ENCODE measurements around the gene CRYGB.

The CRYGB gene

GRCh38 chr2:208189069-208189809, 43.3 kb upstream of the CRYGB start:
- H3K14ac ChIP-seq (ENCODE audit: low read length) = no peak overlapping the region
- no peak overlapping the region for H2BK120ac ChIP-seq (ENCODE audit: insufficient read depth, low read length, poor library complexity)
- H3K4me2 ChIP-seq (ENCODE audit: low read length) = no peak overlapping the region
- no peaks in the 10 kb centered on the region for H3K36me3 ChIP-seq (ENCODE audit: control insufficient read depth in 1 of 2, insufficient read depth in 2 of 2, low read length in 2 of 2)
- no peak overlapping the region for H4K12ac ChIP-seq (ENCODE audit: low read depth, low read length)
- no CpG with 5 or more reads among the region's 5 CpGs for WGBS (ENCODE audit: extremely low coverage, insufficient coverage, insufficient read length)
- no peak for DNase-seq
- no peak overlapping the region for H3K9ac ChIP-seq (ENCODE audit: low read length)
- no peaks in the 10 kb centered on the region for H3K79me1 ChIP-seq (ENCODE audit: low read length)
- no peak overlapping the region for H4K8ac ChIP-seq (ENCODE audit: low read depth, low read length)
- no peak overlapping the region for H2BK12ac ChIP-seq (ENCODE audit: low read length)
- no peak overlapping the region for H3K23ac ChIP-seq (ENCODE audit: low read length)
- H3K4me3 ChIP-seq (ENCODE audit: low read depth, low read length) = no peak overlapping the region
- H3K4ac ChIP-seq (ENCODE audit: low read depth, low read length) = no peak overlapping the region
- peaks cover 1% of the 10 kb centered on the region for H3K9me3 ChIP-seq (ENCODE audit: insufficient read depth, low read depth, low read length)
- H4K91ac ChIP-seq (ENCODE audit: low read depth, low read length) = no peak overlapping the region
- no peak overlapping the region for H2BK5ac ChIP-seq (ENCODE audit: low read depth, low read length, poor library complexity)
- H3K4me1 ChIP-seq (ENCODE audit: control insufficient read depth in 1 of 2, insufficient read depth in 2 of 2, low read length in 2 of 2) = no peaks in the 10 kb centered on the region
- H2AFZ ChIP-seq (ENCODE audit: insufficient read depth, low read length, poor library complexity) = no peak overlapping the region
- H3K27me3 ChIP-seq (ENCODE audit: insufficient read depth, low read length) = no peaks in the 10 kb centered on the region
- H2AK5ac ChIP-seq (ENCODE audit: low read length) = no peak overlapping the region
- no peak overlapping the region for H3K27ac ChIP-seq (ENCODE audit: low read depth, low read length)
- H3K79me2 ChIP-seq (ENCODE audit: control insufficient read depth, insufficient read depth, low read length, poor library complexity) = no peaks in the 10 kb centered on the region
- H3K18ac ChIP-seq (ENCODE audit: low read length) = no peak overlapping the region

- H3K4me1 ChIP-seq (ENCODE audit: control insufficient read depth in 1 of 2, insufficient read depth in 2 of 2, low read length in 2 of 2) = no peaks in the 10 kb centered on the region
- H4K91ac ChIP-seq (ENCODE audit: low read depth, low read length) = no peak overlapping the region
- H3K14ac ChIP-seq (ENCODE audit: low read length) = no peak overlapping the region
- H2BK12ac ChIP-seq (ENCODE audit: low read length) = no peak overlapping the region
- no peaks in the 10 kb centered on the region for H3K27me3 ChIP-seq (ENCODE audit: insufficient read depth, low read length)
- H3K36me3 ChIP-seq (ENCODE audit: control insufficient read depth in 1 of 2, insufficient read depth in 2 of 2, low read length in 2 of 2) = no peaks in the 10 kb centered on the region
- no peak overlapping the region for H2BK120ac ChIP-seq (ENCODE audit: insufficient read depth, low read length, poor library complexity)
- H3K4me2 ChIP-seq (ENCODE audit: low read length) = no peak overlapping the region
- no peak overlapping the region for H3K9ac ChIP-seq (ENCODE audit: low read length)
- H2BK5ac ChIP-seq (ENCODE audit: low read depth, low read length, poor library complexity) = no peak overlapping the region
- no peak overlapping the region for H3K27ac ChIP-seq (ENCODE audit: low read depth, low read length)
- H2AFZ ChIP-seq (ENCODE audit: insufficient read depth, low read length, poor library complexity) = no peak overlapping the region
- no peak overlapping the region for H3K18ac ChIP-seq (ENCODE audit: low read length)
- no peak overlapping the region for H3K4ac ChIP-seq (ENCODE audit: low read depth, low read length)
- H2AK5ac ChIP-seq (ENCODE audit: low read length) = no peak overlapping the region
- H4K8ac ChIP-seq (ENCODE audit: low read depth, low read length) = no peak overlapping the region
- DNase-seq = no peak
- H3K79me1 ChIP-seq (ENCODE audit: low read length) = no peaks in the 10 kb centered on the region
- H3K9me3 ChIP-seq (ENCODE audit: insufficient read depth, low read depth, low read length) = no peaks in the 10 kb centered on the region
- H3K23ac ChIP-seq (ENCODE audit: low read length) = no peak overlapping the region
- H4K12ac ChIP-seq (ENCODE audit: low read depth, low read length) = no peak overlapping the region
- H3K79me2 ChIP-seq (ENCODE audit: control insufficient read depth, insufficient read depth, low read length, poor library complexity) = no peaks in the 10 kb centered on the region
- no peak overlapping the region for H3K4me3 ChIP-seq (ENCODE audit: low read depth, low read length)
- no CpG with 5 or more reads among the region's 2 CpGs for WGBS (ENCODE audit: extremely low coverage, insufficient coverage, insufficient read length)
These were observed 40.9 kb upstream of the CRYGB start for GRCh38 chr2:208186893-208187292.

GRCh38 chr2:208186465-208186864, 40.5 kb upstream of the CRYGB start:
- Histone ChIP-seq H2AK5ac (ENCODE audit: low read length) (no peak overlapping the region), H3K14ac (ENCODE audit: low read length) (no peak overlapping the region), H3K9me3 (ENCODE audit: insufficient read depth, low read depth, low read length) (no peaks in the 10 kb centered on the region), H3K23ac (ENCODE audit: low read length) (no peak overlapping the region), H3K4ac (ENCODE audit: low read depth, low read length) (no peak overlapping the region), H3K9ac (ENCODE audit: low read length) (no peak overlapping the region), H3K36me3 (ENCODE audit: control insufficient read depth in 1 of 2, insufficient read depth in 2 of 2, low read length in 2 of 2) (no peaks in the 10 kb centered on the region), H3K79me1 (ENCODE audit: low read length) (no peaks in the 10 kb centered on the region), H2BK5ac (ENCODE audit: low read depth, low read length, poor library complexity) (no peak overlapping the region), H3K4me1 (ENCODE audit: control insufficient read depth in 1 of 2, insufficient read depth in 2 of 2, low read length in 2 of 2) (no peaks in the 10 kb centered on the region), H3K27ac (ENCODE audit: low read depth, low read length) (no peak overlapping the region), H4K91ac (ENCODE audit: low read depth, low read length) (no peak overlapping the region), H3K18ac (ENCODE audit: low read length) (no peak overlapping the region), H3K27me3 (ENCODE audit: insufficient read depth, low read length) (no peaks in the 10 kb centered on the region), H3K4me3 (ENCODE audit: low read depth, low read length) (no peak overlapping the region), H4K8ac (ENCODE audit: low read depth, low read length) (no peak overlapping the region), H3K4me2 (ENCODE audit: low read length) (no peak overlapping the region), H4K12ac (ENCODE audit: low read depth, low read length) (no peak overlapping the region), H2AFZ (ENCODE audit: insufficient read depth, low read length, poor library complexity) (no peak overlapping the region), H2BK12ac (ENCODE audit: low read length) (no peak overlapping the region), H2BK120ac (ENCODE audit: insufficient read depth, low read length, poor library complexity) (no peak overlapping the region), H3K79me2 (ENCODE audit: control insufficient read depth, insufficient read depth, low read length, poor library complexity) (no peaks in the 10 kb centered on the region)
- no CpG with 5 or more reads among the region's 5 CpGs for WGBS (ENCODE audit: extremely low coverage, insufficient coverage, insufficient read length)
- DNase-seq = no peak

- Histone ChIP-seq H3K9ac (ENCODE audit: low read length) (no peak overlapping the region), H3K4ac (ENCODE audit: low read depth, low read length) (no peak overlapping the region), H3K14ac (ENCODE audit: low read length) (no peak overlapping the region), H2AFZ (ENCODE audit: insufficient read depth, low read length, poor library complexity) (no peak overlapping the region), H3K4me2 (ENCODE audit: low read length) (no peak overlapping the region), H3K4me3 (ENCODE audit: low read depth, low read length) (no peak overlapping the region), H3K27ac (ENCODE audit: low read depth, low read length) (no peak overlapping the region), H2BK120ac (ENCODE audit: insufficient read depth, low read length, poor library complexity) (no peak overlapping the region), H3K9me3 (ENCODE audit: insufficient read depth, low read depth, low read length) (no peaks in the 10 kb centered on the region), H3K4me1 (ENCODE audit: control insufficient read depth in 1 of 2, insufficient read depth in 2 of 2, low read length in 2 of 2) (no peaks in the 10 kb centered on the region), H4K8ac (ENCODE audit: low read depth, low read length) (no peak overlapping the region), H4K12ac (ENCODE audit: low read depth, low read length) (no peak overlapping the region), H3K18ac (ENCODE audit: low read length) (no peak overlapping the region), H2BK12ac (ENCODE audit: low read length) (no peak overlapping the region), H3K79me2 (ENCODE audit: control insufficient read depth, insufficient read depth, low read length, poor library complexity) (no peaks in the 10 kb centered on the region), H3K36me3 (ENCODE audit: control insufficient read depth in 1 of 2, insufficient read depth in 2 of 2, low read length in 2 of 2) (no peaks in the 10 kb centered on the region), H2BK5ac (ENCODE audit: low read depth, low read length, poor library complexity) (no peak overlapping the region), H3K79me1 (ENCODE audit: low read length) (no peaks in the 10 kb centered on the region), H3K27me3 (ENCODE audit: insufficient read depth, low read length) (no peaks in the 10 kb centered on the region), H4K91ac (ENCODE audit: low read depth, low read length) (no peak overlapping the region), H3K23ac (ENCODE audit: low read length) (no peak overlapping the region), H2AK5ac (ENCODE audit: low read length) (no peak overlapping the region)
- DNase-seq = no peak
- no CpG with 5 or more reads among the region's 12 CpGs for WGBS (ENCODE audit: extremely low coverage, insufficient coverage, insufficient read length)
These were observed 38.2 kb upstream of the CRYGB start for GRCh38 chr2:208183972-208184705.

Data from trophoblast cell (in vitro differentiated cells and primary cell).